Uterus (tissue), 2 donors: ENCODE results near the gene LRBA.
"Not testable (repeated sequence)": the region's sequence is repeated elsewhere in the genome, so short reads cannot be mapped to it uniquely, and the experiment has no call there.

ENCODE experiments used
- CTCF ChIP-seq, 4 experiments: fragments of 200-600 bp in 2 of 4; fragments of 450-650 bp in 2 of 4; sonication (generic) in 2 of 4; IDR thresholded peaks; one replicate each; pipeline ENCODE4 v1.5.1; 2016 to 2019; ENCODE audit warnings: antibody characterized with exemption in 4 of 4, mild to moderate bottlenecking in 2 of 4, moderate library complexity in 1 of 4
- POLR2A ChIP-seq, 2 donors: fragments of 450-650 bp; IDR thresholded peaks; one replicate each; pipeline ENCODE4 v1.6.1; 2016; ENCODE audit warnings: antibody characterized with exemption in 2 of 2, mild to moderate bottlenecking in 1 of 2, moderate library complexity in 1 of 2

- not testable (repeated sequence) for TF ChIP-seq CTCF, POLR2A (IDR thresholded peaks at IDR 0.05)
Observed at GRCh38 chr4:150963602-150964345, 51.3 kb downstream of the LRBA start.
